OCI-LY3 (cell line): ENCODE data around the gene PDZD7.

ENCODE experiments used
- CTCF ChIP-seq: fragments of 200-600, 300-600 bp; sonication (generic); IDR thresholded peaks from 2 replicates; pipeline ENCODE4 v1.5.1; 2014; ENCODE audit warnings: antibody characterized with exemption, low read length, low read depth
- EZH2phosphoT487 ChIP-seq: fragments of 200-600 bp; shearing (Covaris generic); IDR thresholded peaks from 2 replicates; pipeline ENCODE4 v1.6.1; 2018; ENCODE audit warnings: antibody characterized with exemption, mixed run types, low read depth

GRCh38 chr10:101021239-101021638 is 9.7 kb downstream of the PDZD7 start:
- TF ChIP-seq CTCF (no peak), EZH2phosphoT487 (no peak)
